PC-9 (cell line): Measurements from ENCODE around the gene BLOC1S2. TPM values are rescaled to one million over a fixed set of nuclear protein-coding genes. Genes with fewer than 3 reads are reported as not detected.

Experiments
- BruUV-seq: library from RNA; stranded (reverse); fragments of 400-500 nt; replicated peaks from 2 replicates; lab custom pipeline; 2021; lab: Mats Ljungman, UMichigan
- CTCF ChIA-PET: fragments of 300-600 bp; sonication (Branson Sonifier 250); formaldehyde crosslinking; loops from one replicate; lab custom pipeline; 2022; ENCODE audit warnings: antibody characterized with exemption; lab: Charles Lee
- POLR2A ChIA-PET: fragments of 300-600 bp; sonication (Branson Sonifier 250); formaldehyde crosslinking; loops from one replicate; lab custom pipeline; 2022; ENCODE audit warnings: antibody characterized with exemption; ENCODE audit not compliant: unreplicated experiment; lab: Charles Lee
- DNase-seq, 2 experiments: peaks; one replicate each; pipeline versions ENCODE4 v3.0.0 to v3.0.0-alpha.2; 2015 to 2022; ENCODE audit warnings: mixed read lengths in 1 of 2
- H2AFZ ChIP-seq: fragments of 200-600 bp; sonication (generic); 2 replicates; pipeline ENCODE4 v1.8.1; 2017; ENCODE audit warnings: antibody characterized with exemption
- H3F3A ChIP-seq: fragments of 200-600 bp; sonication (generic); 2 replicates; pipeline ENCODE4 v1.8.1; 2017; ENCODE audit warnings: antibody characterized with exemption, mild to moderate bottlenecking, low read depth; ENCODE audit not compliant: insufficient read depth
- H3K27ac ChIP-seq: fragments of 200-600 bp; sonication (generic); 2 replicates; pipeline ENCODE4 v1.6.1; 2016; ENCODE audit warnings: mixed run types
- H3K27me3 ChIP-seq: fragments of 200-600 bp; sonication (generic); 2 replicates; pipeline ENCODE4 v1.6.1; 2016; ENCODE audit warnings: low read depth, mixed run types; ENCODE audit not compliant: insufficient read depth
- H3K36me3 ChIP-seq: fragments of 200-600 bp; sonication (generic); 2 replicates; pipeline ENCODE4 v1.6.1; 2016; ENCODE audit warnings: low read depth, mixed run types
- H3K4me1 ChIP-seq: fragments of 200-600 bp; sonication (generic); replicated peaks from 2 replicates; pipeline ENCODE4 v1.6.1; 2016; ENCODE audit warnings: mixed run types; ENCODE audit not compliant: insufficient read depth
- H3K4me2 ChIP-seq: fragments of 200-600 bp; sonication (generic); 2 replicates; pipeline ENCODE4 v1.6.1; 2017; ENCODE audit warnings: mixed run types
- H3K4me3 ChIP-seq: fragments of 200-600 bp; sonication (generic); 2 replicates; pipeline ENCODE4 v1.6.1; 2016; ENCODE audit warnings: mixed run types
- H3K79me2 ChIP-seq: fragments of 200-600 bp; sonication (generic); 2 replicates; pipeline ENCODE4 v1.6.1; 2017; ENCODE audit warnings: low read depth, mixed run types
- H3K9me2 ChIP-seq: fragments of 200-600 bp; sonication (generic); 2 replicates; pipeline ENCODE4 v1.8.1; 2017; ENCODE audit warnings: mild to moderate bottlenecking; ENCODE audit not compliant: insufficient read depth
- H3K9me3 ChIP-seq: fragments of 200-600 bp; sonication (generic); 2 replicates; pipeline ENCODE4 v1.8.1; 2016; ENCODE audit warnings: low read depth; ENCODE audit not compliant: insufficient read depth
- H4K20me1 ChIP-seq: fragments of 200-600 bp; sonication (generic); 2 replicates; pipeline ENCODE4 v1.8.1; 2017; ENCODE audit not compliant: insufficient read depth
- EZH2 ChIP-seq: fragments of 200-600 bp; sonication (generic); IDR thresholded peaks from 2 replicates; pipeline ENCODE4 v1.8.0; 2017; ENCODE audit warnings: antibody characterized with exemption, low read depth
- intact Hi-C: fragments of 100-400 bp; cut with micrococcal nuclease; formaldehyde crosslinking; loops from one replicate; pipeline ENCODE4 v1.10.0; 2022; ENCODE audit not compliant: unreplicated experiment
- total RNA-seq: library from RNA; stranded (reverse); gene quantifications from 2 replicates; pipeline ENCODE4 v1.2.3, GENCODE V29; 2021
- TF ChIP-seq, protein P1 (sequence below): fragments of 200-600 bp; sonication (generic); conservative IDR thresholded peaks from 2 replicates; pipeline ENCODE4 v1.6.1; 2017; ENCODE audit warnings: mixed run types, antibody characterized with exemption, mild to moderate bottlenecking, moderate library complexity

BLOC1S2 gene
- total RNA-seq, 1 experiment from 2014 or later: 17.9 TPM

DNA sequence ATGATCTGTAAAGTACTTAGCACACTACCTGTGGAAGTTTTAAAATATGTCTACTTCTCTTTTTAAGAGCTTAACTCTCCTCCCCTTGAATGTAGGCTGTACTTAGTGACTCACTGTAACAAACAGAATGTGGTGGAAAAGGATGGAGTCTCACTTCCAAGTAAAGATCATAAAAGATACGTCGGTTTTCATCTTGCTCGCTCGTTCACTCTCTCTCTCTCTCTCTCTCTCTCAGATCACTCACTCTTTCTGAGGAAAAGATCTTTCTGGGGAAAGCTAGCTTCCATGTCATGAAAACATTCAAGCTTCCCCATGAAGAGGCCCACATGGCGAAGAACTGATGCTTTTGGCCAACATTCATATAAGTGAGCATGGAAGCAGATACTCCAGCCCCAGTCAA lies 62.6 kb downstream of the BLOC1S2 start:
- Histone ChIP-seq H2AFZ (no peak overlapping the region), H3K9me3 (no peaks in the 10 kb centered on the region), H3K4me2 (no peak overlapping the region), H3K27me3 (no peaks in the 10 kb centered on the region), H3K9me2 (no peaks in the 10 kb centered on the region), H3K4me1 (0 out of 2 replicates have a peak, but pooled peaks cover 5% of the 10 kb centered on the region), H3K4me3 (no peak overlapping the region), H3K36me3 (peaks cover under 1% of the 10 kb centered on the region; the same call in 1 of the 2 replicates), H4K20me1 (no peaks in the 10 kb centered on the region), H3K79me2 (peaks cover 18% of the 10 kb centered on the region), H3K27ac (no peak overlapping the region), H3F3A (no peaks in the 10 kb centered on the region)
- TF ChIP-seq EZH2: no peak
- TF ChIP-seq, protein P1, sequence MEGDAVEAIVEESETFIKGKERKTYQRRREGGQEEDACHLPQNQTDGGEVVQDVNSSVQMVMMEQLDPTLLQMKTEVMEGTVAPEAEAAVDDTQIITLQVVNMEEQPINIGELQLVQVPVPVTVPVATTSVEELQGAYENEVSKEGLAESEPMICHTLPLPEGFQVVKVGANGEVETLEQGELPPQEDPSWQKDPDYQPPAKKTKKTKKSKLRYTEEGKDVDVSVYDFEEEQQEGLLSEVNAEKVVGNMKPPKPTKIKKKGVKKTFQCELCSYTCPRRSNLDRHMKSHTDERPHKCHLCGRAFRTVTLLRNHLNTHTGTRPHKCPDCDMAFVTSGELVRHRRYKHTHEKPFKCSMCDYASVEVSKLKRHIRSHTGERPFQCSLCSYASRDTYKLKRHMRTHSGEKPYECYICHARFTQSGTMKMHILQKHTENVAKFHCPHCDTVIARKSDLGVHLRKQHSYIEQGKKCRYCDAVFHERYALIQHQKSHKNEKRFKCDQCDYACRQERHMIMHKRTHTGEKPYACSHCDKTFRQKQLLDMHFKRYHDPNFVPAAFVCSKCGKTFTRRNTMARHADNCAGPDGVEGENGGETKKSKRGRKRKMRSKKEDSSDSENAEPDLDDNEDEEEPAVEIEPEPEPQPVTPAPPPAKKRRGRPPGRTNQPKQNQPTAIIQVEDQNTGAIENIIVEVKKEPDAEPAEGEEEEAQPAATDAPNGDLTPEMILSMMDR: no peak
- DNase-seq: no peak
- ChIA-PET POLR2A (interaction anchor here (0.6 kb wide), 1 partner anchor 31 kb away, joined by 3 read pairs; no protein-coding TSS in a partner anchor), CTCF (no interaction called here)
- intact Hi-C loops: no loop called here
- no TSS peak for BruUV-seq

Other genes with a start within 250 kb of the BLOC1S2 start
- not detected in 2 replicates for gene CPN1, start 204.8 kb downstream of the BLOC1S2 start, total RNA-seq
- gene ERLIN1, start 100.7 kb downstream of the BLOC1S2 start, total RNA-seq: 18.6 and 24.9 TPM in 2 replicates
- 6.2 and 7.8 TPM in 2 replicates for gene CHUK, start 57.1 kb downstream of the BLOC1S2 start, total RNA-seq
- 17.9 and 20.4 TPM in 2 replicates for gene CWF19L1, start 19.0 kb downstream of the BLOC1S2 start, total RNA-seq
- gene PKD2L1, start 43.5 kb upstream of the BLOC1S2 start, total RNA-seq: not detected in 2 replicates
- gene SCD, start 60.6 kb upstream of the BLOC1S2 start, total RNA-seq: 220 and 518 TPM in 2 replicates
- not detected in 2 replicates for gene WNT8B, start 176.3 kb upstream of the BLOC1S2 start, total RNA-seq
- 7.4 and 9.2 TPM in 2 replicates for gene SEC31B, start 233.2 kb upstream of the BLOC1S2 start, total RNA-seq
- gene NDUFB8, start 243.2 kb upstream of the BLOC1S2 start, total RNA-seq: 85.7 and 86.0 TPM in 2 replicates
- 37.5 and 42.0 TPM in 2 replicates for gene HIF1AN, start 249.3 kb upstream of the BLOC1S2 start, total RNA-seq